Fibroblast of mammary gland (primary cell): ENCODE results near the gene MYL1.

Experiments used
- DNase-seq: peaks from one replicate; pipeline ENCODE4 v3.0.0-alpha.2; 2010; ENCODE audit warnings: low read depth
- H3K4me3 ChIP-seq: 2 replicates; pipeline ENCODE4 v1.5.1; 2011; ENCODE audit warnings: low read depth, mild to moderate bottlenecking, low read length, moderate library complexity; ENCODE audit not compliant: control insufficient read depth
- TF ChIP-seq, protein P1 (sequence below): conservative IDR thresholded peaks from 2 replicates; pipeline ENCODE4 v1.5.1; 2011; ENCODE audit warnings: low read depth, low read length, inconsistent platforms; ENCODE audit not compliant: control insufficient read depth, insufficient read depth

MYL1 gene

DNA sequence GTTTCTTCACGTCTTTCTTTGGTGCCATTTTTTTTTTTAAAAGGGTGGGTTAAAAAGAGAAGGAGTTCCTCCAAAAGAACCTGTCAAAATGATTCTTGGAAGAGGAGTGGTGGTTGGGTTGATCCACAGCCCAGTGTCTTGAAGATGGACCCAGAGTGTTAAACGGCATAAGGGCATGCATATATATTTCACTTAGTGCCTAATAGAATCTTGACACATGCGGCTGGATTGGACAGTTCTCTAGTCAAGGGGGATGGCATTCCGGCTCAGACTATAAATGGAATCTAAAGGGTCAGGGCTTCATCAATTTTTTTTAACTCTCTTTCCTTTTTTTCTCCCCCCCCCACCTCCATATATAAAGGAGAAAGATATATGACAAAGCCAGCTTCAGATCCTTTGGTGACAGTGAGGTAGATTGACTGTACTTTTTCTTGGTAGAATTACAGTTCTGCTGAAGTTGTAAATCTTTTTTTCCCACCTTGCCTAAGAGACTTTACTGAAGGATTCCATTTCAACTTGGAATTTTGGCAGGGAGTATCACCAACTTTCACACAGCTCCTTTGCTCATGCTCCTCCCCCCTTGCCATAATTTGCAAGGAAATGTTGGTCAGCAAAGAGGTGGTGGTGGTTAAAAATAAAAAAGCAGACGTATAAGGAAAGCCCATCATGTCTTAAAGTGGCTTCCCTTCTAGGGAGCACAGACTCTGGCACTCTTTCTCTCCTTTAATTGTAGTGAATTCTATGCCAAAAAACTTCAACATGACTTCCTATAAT, at the start of gene MYL1:
MYL1 (minus strand) TSS at position 160 of the 774 bp plus-strand sequence; CDS start at position 28, 132 bp downstream.
- H3K4me3 ChIP-seq: no peak within 1 kb of the TSS
- TF ChIP-seq, protein P1, sequence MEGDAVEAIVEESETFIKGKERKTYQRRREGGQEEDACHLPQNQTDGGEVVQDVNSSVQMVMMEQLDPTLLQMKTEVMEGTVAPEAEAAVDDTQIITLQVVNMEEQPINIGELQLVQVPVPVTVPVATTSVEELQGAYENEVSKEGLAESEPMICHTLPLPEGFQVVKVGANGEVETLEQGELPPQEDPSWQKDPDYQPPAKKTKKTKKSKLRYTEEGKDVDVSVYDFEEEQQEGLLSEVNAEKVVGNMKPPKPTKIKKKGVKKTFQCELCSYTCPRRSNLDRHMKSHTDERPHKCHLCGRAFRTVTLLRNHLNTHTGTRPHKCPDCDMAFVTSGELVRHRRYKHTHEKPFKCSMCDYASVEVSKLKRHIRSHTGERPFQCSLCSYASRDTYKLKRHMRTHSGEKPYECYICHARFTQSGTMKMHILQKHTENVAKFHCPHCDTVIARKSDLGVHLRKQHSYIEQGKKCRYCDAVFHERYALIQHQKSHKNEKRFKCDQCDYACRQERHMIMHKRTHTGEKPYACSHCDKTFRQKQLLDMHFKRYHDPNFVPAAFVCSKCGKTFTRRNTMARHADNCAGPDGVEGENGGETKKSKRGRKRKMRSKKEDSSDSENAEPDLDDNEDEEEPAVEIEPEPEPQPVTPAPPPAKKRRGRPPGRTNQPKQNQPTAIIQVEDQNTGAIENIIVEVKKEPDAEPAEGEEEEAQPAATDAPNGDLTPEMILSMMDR: no peak
- DNase-seq: no peak

DNA sequence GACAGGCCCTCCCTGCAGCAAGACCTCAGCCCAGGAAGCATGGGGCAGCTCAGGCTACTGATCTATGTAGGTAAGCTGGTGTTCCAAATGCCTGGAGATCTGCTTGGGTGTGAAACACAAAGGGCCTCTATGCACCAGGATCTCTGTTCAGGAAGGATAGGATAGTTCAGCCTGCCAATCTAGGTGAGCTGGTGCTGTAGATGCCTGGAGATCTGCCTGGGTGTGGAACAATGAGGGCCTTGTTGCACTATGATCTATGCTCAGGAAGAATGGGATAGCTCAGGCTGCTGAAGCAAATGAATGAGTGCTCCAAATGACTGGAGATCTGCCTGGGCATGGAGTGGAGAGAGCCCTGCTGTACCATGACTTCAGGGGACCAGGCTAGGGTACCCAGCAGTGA, 48.9 kb upstream of the MYL1 start:
- DNase-seq: no peak
- TF ChIP-seq, protein P1: no peak
- no peak overlapping the region for H3K4me3 ChIP-seq

DNA sequence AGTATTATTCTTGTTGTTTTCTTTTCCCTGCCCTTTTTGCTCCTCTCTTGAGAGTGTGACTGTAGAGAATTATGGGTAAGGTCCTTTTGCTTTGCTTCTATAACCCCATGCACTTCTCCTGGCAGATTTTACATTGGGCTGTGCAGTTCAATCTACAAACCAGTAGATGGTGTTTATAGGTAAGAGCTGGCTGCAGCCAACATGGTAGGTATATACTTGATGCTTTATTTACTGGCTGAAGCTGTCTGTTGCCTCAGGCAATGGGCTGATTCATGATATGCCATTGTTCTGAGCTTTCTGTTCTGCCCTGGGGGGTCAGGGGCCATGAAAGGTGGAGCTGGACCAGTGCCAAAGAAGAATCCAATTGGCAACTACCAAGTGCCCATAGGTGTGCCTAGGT, 48.3 kb upstream of the MYL1 start:
- TF ChIP-seq, protein P1: no peak
- no peak for DNase-seq
- H3K4me3 ChIP-seq: no peak overlapping the region

DNA sequence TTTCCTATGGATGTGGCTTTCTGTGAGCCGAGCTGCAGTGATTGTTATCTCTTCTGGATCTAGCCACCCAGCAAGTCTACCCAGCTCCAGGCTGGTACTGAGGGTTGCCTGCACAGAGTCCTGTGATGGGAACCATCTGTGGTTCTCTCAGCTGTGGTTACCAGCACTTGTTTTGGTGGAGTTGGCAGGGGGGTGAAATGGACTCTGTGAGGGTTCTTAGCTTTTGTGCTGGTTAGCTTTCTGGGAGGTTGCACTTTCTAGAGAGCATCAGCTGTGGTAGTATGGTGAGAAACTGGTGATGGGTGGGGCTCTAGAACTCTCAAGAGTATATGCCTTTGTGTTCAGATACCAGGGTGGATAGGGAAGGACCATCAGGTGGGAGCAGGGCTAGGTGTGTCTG, 45.4 kb upstream of the MYL1 start:
- TF ChIP-seq, protein P1: no peak
- H3K4me3 ChIP-seq: no peak overlapping the region
- no peak for DNase-seq

DNA sequence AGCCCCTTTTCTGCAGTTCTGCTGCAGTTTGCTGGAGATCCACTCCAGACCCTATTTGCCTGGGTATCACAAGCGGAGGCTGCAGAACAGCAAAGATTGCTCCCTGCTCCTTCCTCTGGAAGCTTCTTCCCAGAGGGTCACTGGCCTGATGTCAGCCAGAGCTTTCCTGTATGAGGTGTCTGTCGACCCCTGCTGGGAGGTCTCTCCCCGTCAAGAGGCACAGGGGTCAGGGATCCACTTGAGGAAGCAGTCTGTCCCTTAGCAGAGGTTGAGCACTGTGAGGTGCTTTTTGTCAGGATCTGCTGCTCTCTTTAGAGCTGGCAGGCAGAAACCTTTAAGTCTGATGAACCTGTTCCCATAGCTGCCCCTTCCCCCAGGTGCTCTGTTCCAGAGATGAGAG, 42.0 kb upstream of the MYL1 start:
- H3K4me3 ChIP-seq: no peak overlapping the region
- no peak for DNase-seq
- TF ChIP-seq, protein P1: no peak

DNA sequence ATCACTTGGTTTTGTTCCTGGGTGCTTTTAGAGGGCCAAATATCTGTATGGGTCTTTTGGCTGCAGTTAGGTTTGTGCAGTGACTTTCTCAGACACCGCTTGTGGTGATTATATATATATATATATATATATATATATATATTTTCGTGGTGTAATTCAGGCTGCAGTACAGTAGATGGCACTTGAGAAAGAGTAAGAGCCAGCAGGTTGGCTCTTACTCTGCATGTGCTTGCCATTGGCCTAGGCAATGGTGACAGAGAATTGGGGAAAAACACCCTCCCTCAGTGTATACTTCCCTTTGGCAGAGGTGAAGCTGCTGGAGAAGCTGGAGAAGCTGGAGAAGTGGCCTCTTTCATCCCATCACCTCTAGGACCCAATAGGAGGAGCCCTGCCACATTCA, 22.2 kb upstream of the MYL1 start:
- H3K4me3 ChIP-seq: no peak overlapping the region
- TF ChIP-seq, protein P1: no peak
- DNase-seq: no peak
